Spinal cord (tissue), 10 donors: Measurements from ENCODE around the gene ZC2HC1B. TPM values are rescaled to one million over a fixed set of nuclear protein-coding genes. Genes with fewer than 3 reads are reported as not detected.

Source experiments
- DNase-seq, 6 donors: peaks; one replicate each; pipeline versions ENCODE4 v3.0.0 to v3.0.0-alpha.2; 2013 to 2015; ENCODE audit warnings: low spot score in 6 of 6, low read depth in 4 of 6
- H3K27ac ChIP-seq: one replicate; pipeline ENCODE4 v1.5.1; 2013; ENCODE audit warnings: low read depth, low read length, control low read depth
- H3K27me3 ChIP-seq: one replicate; pipeline ENCODE4 v1.6.1; 2013; ENCODE audit warnings: low read length; ENCODE audit not compliant: control insufficient read depth, insufficient read depth
- H3K36me3 ChIP-seq: one replicate; pipeline ENCODE4 v1.6.1; 2013; ENCODE audit warnings: low read length; ENCODE audit not compliant: control insufficient read depth, insufficient read depth
- H3K4me1 ChIP-seq: one replicate; pipeline ENCODE4 v1.6.1; 2013; ENCODE audit warnings: low read length; ENCODE audit not compliant: control insufficient read depth, insufficient read depth
- H3K4me3 ChIP-seq: one replicate; pipeline ENCODE4 v1.5.1; 2013; ENCODE audit warnings: low read depth, low read length, control low read depth
- H3K9me3 ChIP-seq: one replicate; pipeline ENCODE4 v1.6.1; 2013; ENCODE audit warnings: low read length; ENCODE audit not compliant: control insufficient read depth, insufficient read depth
- WGBS: methylation state at CpG from one replicate; pipeline ENCODE4 v1.1.5; 2013; ENCODE audit warnings: missing lambda C conversion rate; ENCODE audit not compliant: insufficient coverage; 5-methylcytosine and 5-hydroxymethylcytosine counted together
- polyA plus RNA-seq, 2 donors: library from polyadenylated mRNA; unstranded; fragments of 120-200 nt; gene quantifications; one replicate each; pipeline ENCODE4 v1.2.1, GENCODE V29; 2013; ENCODE audit not compliant: insufficient read length in 2 of 2
- total RNA-seq, 2 donors: library from RNA; depleted of rRNA in 1 of 2; stranded (reverse); fragments of 120-200 nt in 1 of 2; fragments of >200 nt in 1 of 2; gene quantifications; one replicate each; pipeline versions ENCODE4 v1.2.3 to v1.2.4, GENCODE V29; 2013 to 2014
- donor health status: healthy.

The ZC2HC1B gene
- total and polyA plus RNA-seq, 4 donors = 0.17 TPM; not detected in 3

- Histone ChIP-seq H3K9me3 (peaks cover 3% of the 10 kb centered on the region), H3K4me3 (no peak overlapping the region), H3K4me1 (no peaks in the 10 kb centered on the region), H3K36me3 (no peaks in the 10 kb centered on the region), H3K27ac (no peak overlapping the region), H3K27me3 (no peaks in the 10 kb centered on the region)
- WGBS = no CpG with 5 or more reads among the region's 2 CpGs
- DNase-seq = no peak
Observed at GRCh38 chr6:143880412-143880811, 16.1 kb downstream of the ZC2HC1B start.

GRCh38 chr6:143882401-143882930, 18.2 kb downstream of the ZC2HC1B start:
- no peaks in the 10 kb centered on the region for H3K4me1 ChIP-seq
- no peaks in the 10 kb centered on the region for H3K36me3 ChIP-seq
- no peak overlapping the region for H3K4me3 ChIP-seq
- WGBS = 74% methylated on average over 2 of the region's 2 CpGs
- no peak overlapping the region for H3K27ac ChIP-seq
- peaks cover 3% of the 10 kb centered on the region for H3K9me3 ChIP-seq
- no peaks in the 10 kb centered on the region for H3K27me3 ChIP-seq
- DNase-seq = no peak

GRCh38 chr6:143884216-143884900, 20.1 kb downstream of the ZC2HC1B start:
- H3K4me3 ChIP-seq = no peak overlapping the region
- no peaks in the 10 kb centered on the region for H3K9me3 ChIP-seq
- DNase-seq = peak in 2 of 6 donors; percentile 2 to 61
- no peaks in the 10 kb centered on the region for H3K36me3 ChIP-seq
- WGBS = 67% methylated on average over 4 of the region's 7 CpGs
- H3K27me3 ChIP-seq = no peaks in the 10 kb centered on the region
- no peaks in the 10 kb centered on the region for H3K4me1 ChIP-seq
- H3K27ac ChIP-seq = no peak overlapping the region

- no peak overlapping the region for H3K4me3 ChIP-seq
- 100% methylated on average over 1 of the region's 1 CpG for WGBS
- no peaks in the 10 kb centered on the region for H3K4me1 ChIP-seq
- no peaks in the 10 kb centered on the region for H3K27me3 ChIP-seq
- H3K9me3 ChIP-seq = no peaks in the 10 kb centered on the region
- H3K36me3 ChIP-seq = no peaks in the 10 kb centered on the region
- DNase-seq = no peak
- H3K27ac ChIP-seq = no peak overlapping the region
Observed at GRCh38 chr6:143885116-143885515, 20.8 kb downstream of the ZC2HC1B start.

- H3K4me1 ChIP-seq = no peaks in the 10 kb centered on the region
- no peak overlapping the region for H3K27ac ChIP-seq
- WGBS = no CpG with 5 or more reads among the region's 1 CpG
- no peaks in the 10 kb centered on the region for H3K36me3 ChIP-seq
- no peak overlapping the region for H3K4me3 ChIP-seq
- DNase-seq = no peak
- no peaks in the 10 kb centered on the region for H3K9me3 ChIP-seq
- H3K27me3 ChIP-seq = no peaks in the 10 kb centered on the region
Observed at GRCh38 chr6:143894655-143895054, 30.4 kb downstream of the ZC2HC1B start.

- DNase-seq = peak in 2 of 6 donors; percentile 5 to 17
- Histone ChIP-seq H3K4me3 (no peak overlapping the region), H3K27ac (no peak overlapping the region), H3K27me3 (no peaks in the 10 kb centered on the region), H3K36me3 (no peaks in the 10 kb centered on the region), H3K9me3 (no peaks in the 10 kb centered on the region), H3K4me1 (no peaks in the 10 kb centered on the region)
- WGBS = no CpG with 5 or more reads among the region's 3 CpGs
Observed at GRCh38 chr6:143896126-143896860, 32.0 kb downstream of the ZC2HC1B start.

GRCh38 chr6:143900358-143900757, 36.1 kb downstream of the ZC2HC1B start:
- no peak for DNase-seq
- WGBS = 67% methylated on average over 2 of the region's 2 CpGs
- H3K36me3 ChIP-seq = no peaks in the 10 kb centered on the region
- no peaks in the 10 kb centered on the region for H3K9me3 ChIP-seq
- no peak overlapping the region for H3K4me3 ChIP-seq
- no peaks in the 10 kb centered on the region for H3K4me1 ChIP-seq
- no peak overlapping the region for H3K27ac ChIP-seq
- H3K27me3 ChIP-seq = no peaks in the 10 kb centered on the region

GRCh38 chr6:143901885-143902750, 37.8 kb downstream of the ZC2HC1B start:
- Histone ChIP-seq H3K4me1 (no peaks in the 10 kb centered on the region), H3K27ac (peak overlapping the region; percentile 64), H3K36me3 (no peaks in the 10 kb centered on the region), H3K9me3 (no peaks in the 10 kb centered on the region), H3K27me3 (no peaks in the 10 kb centered on the region), H3K4me3 (no peak overlapping the region)
- whole genome bisulfite sequencing = 67% methylated on average over 2 of the region's 6 CpGs
- DNase-seq = peak in 3 of 6 donors; percentile 2 to 60 (median 4)

GRCh38 chr6:143902827-143903226, 38.6 kb downstream of the ZC2HC1B start:
- DNase-seq = no peak
- 92% methylated on average over 2 of the region's 2 CpGs for WGBS
- Histone ChIP-seq H3K27ac (no peak overlapping the region), H3K27me3 (no peaks in the 10 kb centered on the region), H3K4me3 (no peak overlapping the region), H3K4me1 (no peaks in the 10 kb centered on the region), H3K9me3 (peaks cover under 1% of the 10 kb centered on the region), H3K36me3 (no peaks in the 10 kb centered on the region)
